Measurements from ENCODE around the gene MPRIP. TPM values are rescaled to one million over a fixed set of nuclear protein-coding genes. Genes with fewer than 3 reads are reported as not detected.

MPRIP gene
- total RNA-seq, 1 experiment from 2014 or later: 1,274 TPM

- POLR2A ChIA-PET (ENCODE audit: unreplicated experiment): no interaction called here
- Histone ChIP-seq H3F3A (ENCODE audit: low read length, unreplicated experiment) (no peaks in the 10 kb centered on the region), H3K9me2 (replicated peaks; ENCODE audit: low read length) (no peaks in the 10 kb centered on the region), H3K79me2 (ENCODE audit: low read length) (peaks cover 44% of the 10 kb centered on the region), H3K27ac (ENCODE audit: low read length) (peak overlapping the region; percentile 96), H3K9me3 (ENCODE audit: low read length) (no peaks in the 10 kb centered on the region), H4K20me1 (ENCODE audit: low read length) (no peaks in the 10 kb centered on the region), H3K36me3 (ENCODE audit: low read depth, low read length) (no peaks in the 10 kb centered on the region), H3K4me1 (ENCODE audit: insufficient read depth, low read length) (peaks cover 51% of the 10 kb centered on the region), H3K4me2 (ENCODE audit: low read length) (peak overlapping the region; percentile 63), H3K4me3 (ENCODE audit: low read length) (no peak overlapping the region), H2AFZ (ENCODE audit: low read length) (no peak overlapping the region), H3K27me3 (ENCODE audit: low read length) (no peaks in the 10 kb centered on the region), H3K9ac (ENCODE audit: low read length) (peak overlapping the region; percentile 69)
- intact Hi-C loops (cut with micrococcal nuclease): no loop called here
- CTCF ChIA-PET: no interaction called here
- TF ChIP-seq CTCF (conservative IDR thresholded peaks at IDR 0.05; ENCODE audit: low read depth, low read length): no peak
- no peak for TF ChIP-seq EZH2phosphoT487 (IDR thresholded peaks at IDR 0.05; ENCODE audit: borderline replicate concordance, low read length)
- TF ChIP-seq EZH2 (IDR thresholded peaks at IDR 0.05; ENCODE audit: low read length, unreplicated experiment): no peak
- no TSS peak for BruUV-seq (replicated peaks)
- ATAC-seq: no peak
- no peak for DNase-seq
Observed at GRCh38 chr17:17018021-17018441, 24.2 kb upstream of the MPRIP start.

- intact Hi-C loops (cut with micrococcal nuclease): no loop called here
- Histone ChIP-seq H3K9ac (ENCODE audit: low read length) (peak overlapping the region; percentile 69), H2AFZ (ENCODE audit: low read length) (no peak overlapping the region), H3K79me2 (ENCODE audit: low read length) (peaks cover 37% of the 10 kb centered on the region), H3K36me3 (ENCODE audit: low read depth, low read length) (no peaks in the 10 kb centered on the region), H3K27ac (ENCODE audit: low read length) (peak overlapping the region; percentile 96), H3K4me1 (ENCODE audit: insufficient read depth, low read length) (peaks cover 48% of the 10 kb centered on the region), H3K4me3 (ENCODE audit: low read length) (no peak overlapping the region), H4K20me1 (ENCODE audit: low read length) (no peaks in the 10 kb centered on the region), H3K9me3 (ENCODE audit: low read length) (no peaks in the 10 kb centered on the region), H3F3A (ENCODE audit: low read length, unreplicated experiment) (no peaks in the 10 kb centered on the region), H3K27me3 (ENCODE audit: low read length) (no peaks in the 10 kb centered on the region), H3K4me2 (ENCODE audit: low read length) (peak overlapping the region; percentile 63), H3K9me2 (replicated peaks; ENCODE audit: low read length) (no peaks in the 10 kb centered on the region)
- BruUV-seq (replicated peaks): no TSS peak
- POLR2A ChIA-PET (ENCODE audit: unreplicated experiment): no interaction called here
- CTCF ChIA-PET: no interaction called here
- TF ChIP-seq EZH2 (IDR thresholded peaks at IDR 0.05; ENCODE audit: low read length, unreplicated experiment) (no peak), EZH2phosphoT487 (IDR thresholded peaks at IDR 0.05; ENCODE audit: borderline replicate concordance, low read length) (no peak), CTCF (conservative IDR thresholded peaks at IDR 0.05; ENCODE audit: low read depth, low read length) (no peak)
- ATAC-seq (peak; percentile 27; the same call in 1 of the 2 replicates), DNase-seq (peak; percentile 91)
Observed at GRCh38 chr17:17018612-17019429, 23.4 kb upstream of the MPRIP start.

- intact Hi-C loops (cut with micrococcal nuclease): no loop called here
- POLR2A ChIA-PET (ENCODE audit: unreplicated experiment): no interaction called here
- Histone ChIP-seq H3F3A (ENCODE audit: low read length, unreplicated experiment) (no peaks in the 10 kb centered on the region), H4K20me1 (ENCODE audit: low read length) (no peaks in the 10 kb centered on the region), H3K9me2 (replicated peaks; ENCODE audit: low read length) (no peaks in the 10 kb centered on the region), H3K9ac (ENCODE audit: low read length) (no peak overlapping the region), H3K27me3 (ENCODE audit: low read length) (no peaks in the 10 kb centered on the region), H3K79me2 (ENCODE audit: low read length) (peaks cover 31% of the 10 kb centered on the region), H3K4me2 (ENCODE audit: low read length) (no peak overlapping the region), H3K27ac (ENCODE audit: low read length) (peak overlapping the region; percentile 96), H3K4me1 (ENCODE audit: insufficient read depth, low read length) (peaks cover 43% of the 10 kb centered on the region), H3K9me3 (ENCODE audit: low read length) (no peaks in the 10 kb centered on the region), H3K36me3 (ENCODE audit: low read depth, low read length) (no peaks in the 10 kb centered on the region), H2AFZ (ENCODE audit: low read length) (no peak overlapping the region), H3K4me3 (ENCODE audit: low read length) (no peak overlapping the region)
- TF ChIP-seq EZH2 (IDR thresholded peaks at IDR 0.05; ENCODE audit: low read length, unreplicated experiment): no peak
- TF ChIP-seq EZH2phosphoT487 (IDR thresholded peaks at IDR 0.05; ENCODE audit: borderline replicate concordance, low read length): no peak
- TF ChIP-seq CTCF (conservative IDR thresholded peaks at IDR 0.05; ENCODE audit: low read depth, low read length): no peak
- DNase-seq: no peak
- no TSS peak for BruUV-seq (replicated peaks)
- CTCF ChIA-PET: no interaction called here
- ATAC-seq: no peak
Observed at GRCh38 chr17:17019430-17019762, 22.9 kb upstream of the MPRIP start.
